Chondrocyte (in vitro differentiated cells): ENCODE measurements around the gene MAD1L1. TPM values are rescaled to one million over a fixed set of nuclear protein-coding genes. Genes with fewer than 3 reads are reported as not detected.

Source experiments
- DNase-seq: peaks from one replicate; pipeline ENCODE4 v3.0.0; 2021; ENCODE audit warnings: mixed read lengths, low spot score
- H3K27ac Mint-ChIP-seq: one replicate; pipeline ENCODE4 v1.8.0; 2021; ENCODE audit warnings: mild to moderate bottlenecking, moderate library complexity, mixed read lengths; ENCODE audit not compliant: unreplicated experiment
- H3K27me3 Mint-ChIP-seq: 2 replicates; pipeline ENCODE4 v1.8.0; 2021; ENCODE audit warnings: low read depth, mixed read lengths
- H3K36me3 Mint-ChIP-seq: 2 replicates; pipeline ENCODE4 v1.8.0; 2021; ENCODE audit warnings: low read depth, mixed read lengths
- H3K4me1 Mint-ChIP-seq: 2 replicates; pipeline ENCODE4 v1.8.0; 2021; ENCODE audit warnings: low read depth, mild to moderate bottlenecking, mixed read lengths
- H3K4me3 Mint-ChIP-seq: one replicate; pipeline ENCODE4 v1.8.0; 2021; ENCODE audit warnings: mild to moderate bottlenecking, moderate library complexity, mixed read lengths; ENCODE audit not compliant: unreplicated experiment
- H3K9me3 Mint-ChIP-seq: 2 replicates; pipeline ENCODE4 v1.8.0; 2021; ENCODE audit warnings: low read depth, mixed read lengths
- CTCF ChIP-seq: fragments of 200-600 bp; sonication (generic); IDR thresholded peaks from 2 replicates; pipeline ENCODE4 v1.5.0; 2021; ENCODE audit warnings: antibody characterized with exemption, mild to moderate bottlenecking, moderate library complexity
- total RNA-seq: library from RNA; stranded (reverse); gene quantifications from 3 replicates; pipeline ENCODE4 v1.2.1, GENCODE V29; 2021

Gene MAD1L1
- total RNA-seq, 1 donor from 2014 or later = 22.7 TPM

GRCh38 chr7:2034291-2035201, 198.2 kb downstream of the MAD1L1 start:
- peak; percentile 59 for DNase-seq
- Mint-ChIP-seq H3K9me3 (peaks cover 3% of the 10 kb centered on the region), H3K36me3 (peaks cover 3% of the 10 kb centered on the region), H3K27ac (no peak overlapping the region), H3K4me1 (peaks cover 4% of the 10 kb centered on the region), H3K4me3 (no peak overlapping the region), H3K27me3 (no peaks in the 10 kb centered on the region)
- TF ChIP-seq CTCF = no peak

GRCh38 chr7:2033586-2034135, 199.1 kb downstream of the MAD1L1 start:
- no peak for TF ChIP-seq CTCF
- Mint-ChIP-seq H3K27ac (no peak overlapping the region), H3K36me3 (peaks cover 12% of the 10 kb centered on the region), H3K27me3 (no peaks in the 10 kb centered on the region), H3K4me1 (peaks cover 4% of the 10 kb centered on the region), H3K4me3 (no peak overlapping the region), H3K9me3 (peaks cover 11% of the 10 kb centered on the region)
- DNase-seq = peak; percentile 39

GRCh38 chr7:2032876-2033407, 199.8 kb downstream of the MAD1L1 start:
- DNase-seq = no peak

GRCh38 chr7:2032030-2032875, 200.5 kb downstream of the MAD1L1 start:
- no peak for TF ChIP-seq CTCF
- Mint-ChIP-seq H3K27ac (peak overlapping the region; percentile 51), H3K9me3 (peaks cover 23% of the 10 kb centered on the region), H3K27me3 (no peaks in the 10 kb centered on the region), H3K4me1 (peaks cover 4% of the 10 kb centered on the region), H3K4me3 (no peak overlapping the region), H3K36me3 (peaks cover 20% of the 10 kb centered on the region)
- DNase-seq = peak; percentile 83

More at GRCh38 chr7:2032876-2033407, 199.8 kb downstream of the MAD1L1 start:
- no peak overlapping the region for H3K4me3 Mint-ChIP-seq
- no peaks in the 10 kb centered on the region for H3K27me3 Mint-ChIP-seq
- peaks cover 16% of the 10 kb centered on the region for H3K9me3 Mint-ChIP-seq
- H3K36me3 Mint-ChIP-seq = peaks cover 16% of the 10 kb centered on the region
- no peak overlapping the region for H3K27ac Mint-ChIP-seq
- H3K4me1 Mint-ChIP-seq = peaks cover 4% of the 10 kb centered on the region
- no peak for TF ChIP-seq CTCF

GRCh38 chr7:2031451-2031845, 201.3 kb downstream of the MAD1L1 start:
- TF ChIP-seq CTCF = no peak
- DNase-seq = peak; percentile 81
- peaks cover 26% of the 10 kb centered on the region for H3K9me3 Mint-ChIP-seq
- H3K36me3 Mint-ChIP-seq = peaks cover 21% of the 10 kb centered on the region
- no peak overlapping the region for H3K4me3 Mint-ChIP-seq
- H3K4me1 Mint-ChIP-seq = peaks cover 4% of the 10 kb centered on the region
- no peaks in the 10 kb centered on the region for H3K27me3 Mint-ChIP-seq
- H3K27ac Mint-ChIP-seq = no peak overlapping the region
